ENCODE data around the gene SMCO2.

The SMCO2 gene

DNA sequence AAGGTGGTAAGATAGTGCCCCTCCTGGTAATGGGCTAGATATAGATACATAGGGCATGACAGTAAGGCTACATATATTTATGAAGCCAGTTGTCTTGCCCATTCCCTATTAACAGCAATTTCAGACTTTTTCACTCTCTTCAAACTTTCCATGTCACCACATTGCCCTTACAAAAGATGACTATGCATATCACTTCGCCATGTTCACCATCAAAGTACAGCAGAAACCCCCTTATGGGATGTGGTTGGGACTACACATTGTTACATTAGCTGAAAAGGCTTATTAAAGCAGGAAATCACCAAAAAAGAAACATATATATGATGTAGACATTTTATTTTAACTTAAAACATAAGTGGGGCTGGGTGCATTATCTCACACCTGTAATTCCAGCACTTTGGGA is 9.8 kb upstream of the SMCO2 start:
- no peaks in the 10 kb centered on the region for H3K36me3 ChIP-seq (ENCODE audit: low read length)
- no peaks in the 10 kb centered on the region for H3K79me2 ChIP-seq (ENCODE audit: insufficient read depth, low read length)
- H3K27me3 ChIP-seq (ENCODE audit: low read length), result no peaks in the 10 kb centered on the region
- H3K4me3 ChIP-seq (ENCODE audit: insufficient read depth, low read length, poor library complexity, severe bottlenecking), result no peak overlapping the region
- H4K20me1 ChIP-seq (ENCODE audit: low read depth, low read length), result no peaks in the 10 kb centered on the region
- TF ChIP-seq CTCF (IDR thresholded peaks at IDR 0.05; ENCODE audit: insufficient read depth, low read length, poor library complexity, severe bottlenecking) (no peak), EZH2phosphoT487 (conservative IDR thresholded peaks at IDR 0.05; ENCODE audit: low read length) (no peak)
- H3F3A ChIP-seq (ENCODE audit: insufficient read depth), result no peaks in the 10 kb centered on the region
- no peaks in the 10 kb centered on the region for H3K9me3 ChIP-seq (ENCODE audit: insufficient read depth, low read length)
- H3K9ac ChIP-seq (ENCODE audit: low read length), result no peak overlapping the region
- H3K4me2 ChIP-seq (ENCODE audit: low read depth, low read length, poor library complexity, severe bottlenecking), result no peak overlapping the region
- no peaks in the 10 kb centered on the region for H3K9me2 ChIP-seq (replicated peaks; ENCODE audit: insufficient read depth, low read length)
- no peak overlapping the region for H2AFZ ChIP-seq (ENCODE audit: low read depth, low read length, severe bottlenecking)
- H3K27ac ChIP-seq (ENCODE audit: low read depth, low read length), result no peak overlapping the region

GRCh38 chr12:27437839-27438238 is 8.7 kb upstream of the SMCO2 start:
- Histone ChIP-seq H3K9ac (ENCODE audit: low read length) (no peak overlapping the region), H3K79me2 (ENCODE audit: insufficient read depth, low read length) (no peaks in the 10 kb centered on the region), H3K4me3 (ENCODE audit: insufficient read depth, low read length, poor library complexity, severe bottlenecking) (no peak overlapping the region), H3K27me3 (ENCODE audit: low read length) (no peaks in the 10 kb centered on the region), H3F3A (ENCODE audit: insufficient read depth) (no peaks in the 10 kb centered on the region), H3K9me2 (replicated peaks; ENCODE audit: insufficient read depth, low read length) (no peaks in the 10 kb centered on the region), H3K27ac (ENCODE audit: low read depth, low read length) (no peak overlapping the region), H3K4me2 (ENCODE audit: low read depth, low read length, poor library complexity, severe bottlenecking) (no peak overlapping the region), H3K9me3 (ENCODE audit: insufficient read depth, low read length) (no peaks in the 10 kb centered on the region), H2AFZ (ENCODE audit: low read depth, low read length, severe bottlenecking) (no peak overlapping the region), H3K36me3 (ENCODE audit: low read length) (no peaks in the 10 kb centered on the region), H4K20me1 (ENCODE audit: low read depth, low read length) (no peaks in the 10 kb centered on the region)
- TF ChIP-seq EZH2phosphoT487 (conservative IDR thresholded peaks at IDR 0.05; ENCODE audit: low read length), result no peak
- TF ChIP-seq CTCF (IDR thresholded peaks at IDR 0.05; ENCODE audit: insufficient read depth, low read length, poor library complexity, severe bottlenecking), result no peak

GRCh38 chr12:27447761-27448160 is 1.2 kb downstream of the SMCO2 start:
- Histone ChIP-seq H4K20me1 (ENCODE audit: low read depth, low read length) (no peaks in the 10 kb centered on the region), H3K4me2 (ENCODE audit: low read depth, low read length, poor library complexity, severe bottlenecking) (no peak overlapping the region), H3K27me3 (ENCODE audit: low read length) (no peaks in the 10 kb centered on the region), H2AFZ (ENCODE audit: low read depth, low read length, severe bottlenecking) (no peak overlapping the region), H3K9me2 (replicated peaks; ENCODE audit: insufficient read depth, low read length) (no peaks in the 10 kb centered on the region), H3K27ac (ENCODE audit: low read depth, low read length) (no peak overlapping the region), H3K36me3 (ENCODE audit: low read length) (no peaks in the 10 kb centered on the region), H3F3A (ENCODE audit: insufficient read depth) (no peaks in the 10 kb centered on the region), H3K4me3 (ENCODE audit: insufficient read depth, low read length, poor library complexity, severe bottlenecking) (no peak overlapping the region), H3K9me3 (ENCODE audit: insufficient read depth, low read length) (no peaks in the 10 kb centered on the region), H3K79me2 (ENCODE audit: insufficient read depth, low read length) (no peaks in the 10 kb centered on the region), H3K9ac (ENCODE audit: low read length) (no peak overlapping the region)
- no peak for TF ChIP-seq EZH2phosphoT487 (conservative IDR thresholded peaks at IDR 0.05; ENCODE audit: low read length)
- no peak for TF ChIP-seq CTCF (IDR thresholded peaks at IDR 0.05; ENCODE audit: insufficient read depth, low read length, poor library complexity, severe bottlenecking)

DNA sequence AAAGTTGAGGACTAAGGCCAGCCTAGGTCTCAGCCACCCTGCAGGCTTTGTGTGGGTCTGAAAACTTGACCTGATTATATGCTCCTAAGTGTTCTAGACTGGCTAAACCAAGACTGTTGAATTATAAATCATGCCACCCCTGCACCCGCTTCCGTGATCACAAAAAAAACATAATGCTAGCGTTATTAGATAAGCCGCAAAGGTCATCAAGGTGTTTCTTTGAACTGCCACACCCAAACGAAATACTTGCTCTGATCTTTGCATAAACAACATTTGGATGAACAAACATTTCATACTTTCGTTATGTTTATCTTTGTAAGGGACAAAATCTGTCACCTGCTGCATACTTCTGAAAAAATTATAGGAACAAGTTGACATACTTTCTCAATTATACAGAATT is 2.5 kb downstream of the SMCO2 start:
- Histone ChIP-seq H3F3A (ENCODE audit: insufficient read depth) (no peaks in the 10 kb centered on the region), H3K4me3 (ENCODE audit: insufficient read depth, low read length, poor library complexity, severe bottlenecking) (no peak overlapping the region), H3K27me3 (ENCODE audit: low read length) (no peaks in the 10 kb centered on the region), H2AFZ (ENCODE audit: low read depth, low read length, severe bottlenecking) (no peak overlapping the region), H4K20me1 (ENCODE audit: low read depth, low read length) (no peaks in the 10 kb centered on the region), H3K9me3 (ENCODE audit: insufficient read depth, low read length) (no peaks in the 10 kb centered on the region), H3K9ac (ENCODE audit: low read length) (no peak overlapping the region), H3K27ac (ENCODE audit: low read depth, low read length) (no peak overlapping the region), H3K9me2 (replicated peaks; ENCODE audit: insufficient read depth, low read length) (no peaks in the 10 kb centered on the region), H3K79me2 (ENCODE audit: insufficient read depth, low read length) (no peaks in the 10 kb centered on the region), H3K36me3 (ENCODE audit: low read length) (no peaks in the 10 kb centered on the region), H3K4me2 (ENCODE audit: low read depth, low read length, poor library complexity, severe bottlenecking) (no peak overlapping the region)
- TF ChIP-seq EZH2phosphoT487 (conservative IDR thresholded peaks at IDR 0.05; ENCODE audit: low read length) (no peak), CTCF (IDR thresholded peaks at IDR 0.05; ENCODE audit: insufficient read depth, low read length, poor library complexity, severe bottlenecking) (no peak)
